ENCODE results near the gene PIGN.
A peak's percentile ranks its signal among the peaks of the same experiment; 100 is the strongest.

Gene PIGN

DNA sequence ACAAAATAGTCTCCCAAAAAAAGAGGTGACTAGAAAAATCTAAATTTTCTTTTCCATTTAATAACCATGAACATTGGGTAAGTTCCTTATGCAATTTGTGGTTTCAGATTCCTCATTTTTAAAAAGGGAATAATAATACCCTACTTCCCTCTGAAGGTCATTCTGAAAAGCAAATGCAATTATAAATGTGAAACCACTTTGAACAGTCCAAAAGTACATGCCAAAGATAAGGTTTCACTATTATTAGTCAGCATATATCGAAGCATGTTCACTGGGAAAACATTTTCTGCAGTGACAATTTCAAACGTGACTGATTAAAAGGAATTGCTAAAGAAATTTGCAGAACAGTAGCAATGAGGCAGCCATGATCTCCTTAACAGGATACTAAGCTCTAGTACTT is 193.9 kb downstream of the PIGN start:
- Histone ChIP-seq H3K4me3 (ENCODE audit: severe bottlenecking) (no peak overlapping the region), H3K9me3 (ENCODE audit: severe bottlenecking) (no peaks in the 10 kb centered on the region), H3K27ac (ENCODE audit: poor library complexity, severe bottlenecking) (peak overlapping the region; percentile 94), H3K36me3 (ENCODE audit: low read depth) (no peaks in the 10 kb centered on the region), H3K27me3 (ENCODE audit: insufficient read depth, poor library complexity, severe bottlenecking) (no peaks in the 10 kb centered on the region), H3K4me1 (ENCODE audit: insufficient read depth, poor library complexity, severe bottlenecking) (peaks cover 38% of the 10 kb centered on the region)
- DNase-seq (ENCODE audit: low spot score) (no peak), ATAC-seq (ENCODE audit: low read depth) (peak; percentile 53; the same call in 2 of the 3 replicates)
- TF ChIP-seq, protein P1, sequence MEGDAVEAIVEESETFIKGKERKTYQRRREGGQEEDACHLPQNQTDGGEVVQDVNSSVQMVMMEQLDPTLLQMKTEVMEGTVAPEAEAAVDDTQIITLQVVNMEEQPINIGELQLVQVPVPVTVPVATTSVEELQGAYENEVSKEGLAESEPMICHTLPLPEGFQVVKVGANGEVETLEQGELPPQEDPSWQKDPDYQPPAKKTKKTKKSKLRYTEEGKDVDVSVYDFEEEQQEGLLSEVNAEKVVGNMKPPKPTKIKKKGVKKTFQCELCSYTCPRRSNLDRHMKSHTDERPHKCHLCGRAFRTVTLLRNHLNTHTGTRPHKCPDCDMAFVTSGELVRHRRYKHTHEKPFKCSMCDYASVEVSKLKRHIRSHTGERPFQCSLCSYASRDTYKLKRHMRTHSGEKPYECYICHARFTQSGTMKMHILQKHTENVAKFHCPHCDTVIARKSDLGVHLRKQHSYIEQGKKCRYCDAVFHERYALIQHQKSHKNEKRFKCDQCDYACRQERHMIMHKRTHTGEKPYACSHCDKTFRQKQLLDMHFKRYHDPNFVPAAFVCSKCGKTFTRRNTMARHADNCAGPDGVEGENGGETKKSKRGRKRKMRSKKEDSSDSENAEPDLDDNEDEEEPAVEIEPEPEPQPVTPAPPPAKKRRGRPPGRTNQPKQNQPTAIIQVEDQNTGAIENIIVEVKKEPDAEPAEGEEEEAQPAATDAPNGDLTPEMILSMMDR (IDR thresholded peaks at IDR 0.05; ENCODE audit: poor library complexity, severe bottlenecking) = no peak

DNA sequence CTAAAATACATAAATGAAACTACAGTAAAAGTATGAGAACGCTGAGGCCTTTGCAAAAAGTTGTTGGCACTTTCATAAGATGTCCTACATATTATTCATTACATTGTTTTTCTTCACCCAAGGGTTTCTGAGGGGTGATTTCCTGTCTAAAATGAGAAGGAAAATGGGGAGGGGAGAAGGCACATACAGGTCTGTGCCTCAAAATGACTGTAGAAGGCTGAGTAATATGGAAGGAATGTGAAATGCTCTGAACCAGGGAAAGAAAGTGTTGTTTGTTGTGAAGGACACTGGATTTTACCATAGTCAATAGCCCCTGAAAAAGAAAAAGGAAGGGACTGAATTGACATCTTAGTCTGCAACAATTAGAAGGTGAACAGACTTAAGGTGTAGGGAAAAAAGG is 194.6 kb downstream of the PIGN start:
- H3K27me3 ChIP-seq (ENCODE audit: insufficient read depth, poor library complexity, severe bottlenecking) = no peaks in the 10 kb centered on the region
- H3K27ac ChIP-seq (ENCODE audit: poor library complexity, severe bottlenecking) = peak overlapping the region; percentile 94
- peaks cover 38% of the 10 kb centered on the region for H3K4me1 ChIP-seq (ENCODE audit: insufficient read depth, poor library complexity, severe bottlenecking)
- DNase-seq (ENCODE audit: low spot score) = no peak
- no peaks in the 10 kb centered on the region for H3K9me3 ChIP-seq (ENCODE audit: severe bottlenecking)
- H3K36me3 ChIP-seq (ENCODE audit: low read depth) = no peaks in the 10 kb centered on the region
- ATAC-seq (ENCODE audit: low read depth) = peak; percentile 93
- TF ChIP-seq, protein P1 (IDR thresholded peaks at IDR 0.05; ENCODE audit: poor library complexity, severe bottlenecking) = no peak
- H3K4me3 ChIP-seq (ENCODE audit: severe bottlenecking) = no peak overlapping the region

DNA sequence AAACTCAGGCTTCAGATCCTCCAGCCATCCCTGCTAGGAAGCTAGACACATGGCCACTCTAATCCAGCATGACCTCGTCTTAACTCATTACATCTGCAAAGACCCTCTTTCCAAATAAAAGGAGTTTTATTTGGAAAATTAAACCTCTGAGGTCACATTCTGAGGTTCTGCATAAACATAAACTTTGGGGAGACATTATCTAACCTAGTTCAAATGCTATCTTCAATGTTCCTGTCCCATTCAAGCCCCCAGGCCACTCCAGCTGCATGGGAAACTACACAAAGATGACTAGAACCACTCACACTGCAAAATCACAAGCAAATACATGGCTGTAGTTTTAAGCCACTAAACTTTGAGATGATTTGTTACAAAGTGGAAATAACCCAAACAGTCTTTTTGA is 195.0 kb downstream of the PIGN start:
- TF ChIP-seq, protein P1 (IDR thresholded peaks at IDR 0.05; ENCODE audit: poor library complexity, severe bottlenecking) = no peak
- Histone ChIP-seq H3K27me3 (ENCODE audit: insufficient read depth, poor library complexity, severe bottlenecking) (no peaks in the 10 kb centered on the region), H3K4me1 (ENCODE audit: insufficient read depth, poor library complexity, severe bottlenecking) (peaks cover 38% of the 10 kb centered on the region), H3K9me3 (ENCODE audit: severe bottlenecking) (no peaks in the 10 kb centered on the region), H3K4me3 (ENCODE audit: severe bottlenecking) (no peak overlapping the region), H3K27ac (ENCODE audit: poor library complexity, severe bottlenecking) (peak overlapping the region; percentile 94), H3K36me3 (ENCODE audit: low read depth) (no peaks in the 10 kb centered on the region)
- no peak for ATAC-seq (ENCODE audit: low read depth)
- no peak for DNase-seq (ENCODE audit: low spot score)

DNA sequence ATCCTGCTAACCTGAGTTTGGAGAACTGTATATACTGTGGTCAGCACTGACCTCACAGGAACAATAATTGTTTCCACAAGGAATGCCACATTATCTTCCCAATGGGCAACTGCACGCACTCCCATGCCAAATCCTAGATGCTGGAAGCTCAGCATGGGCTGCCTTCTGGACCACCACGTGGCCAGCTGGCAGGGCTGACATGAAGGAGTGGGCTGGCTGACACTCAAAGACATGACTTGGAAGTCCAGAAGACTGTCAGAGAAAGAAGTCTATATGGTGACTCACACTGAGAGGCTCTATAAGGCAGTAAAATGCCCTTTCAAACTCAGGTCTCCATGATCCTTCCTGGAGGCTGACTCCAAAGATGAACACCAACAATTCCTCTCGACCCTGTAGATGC is 195.7 kb downstream of the PIGN start:
- TF ChIP-seq, protein P1 (IDR thresholded peaks at IDR 0.05; ENCODE audit: poor library complexity, severe bottlenecking) = no peak
- ATAC-seq (ENCODE audit: low read depth) (no peak), DNase-seq (ENCODE audit: low spot score) (no peak)
- Histone ChIP-seq H3K9me3 (ENCODE audit: severe bottlenecking) (no peaks in the 10 kb centered on the region), H3K4me1 (ENCODE audit: insufficient read depth, poor library complexity, severe bottlenecking) (peaks cover 33% of the 10 kb centered on the region), H3K4me3 (ENCODE audit: severe bottlenecking) (no peak overlapping the region), H3K27ac (ENCODE audit: poor library complexity, severe bottlenecking) (peak overlapping the region; percentile 94), H3K36me3 (ENCODE audit: low read depth) (no peaks in the 10 kb centered on the region), H3K27me3 (ENCODE audit: insufficient read depth, poor library complexity, severe bottlenecking) (no peaks in the 10 kb centered on the region)
